Measurements from ENCODE around the gene LRRN3.

Gene LRRN3

GRCh38 chr7:111103136-111103535, 12.2 kb downstream of the LRRN3 start:
- Histone ChIP-seq H3K36me3 (replicated peaks; ENCODE audit: low read depth, low read length) (no peaks in the 10 kb centered on the region), H3K4me2 (ENCODE audit: low read length) (peak overlapping the region; percentile 74; the same call in 1 of the 2 replicates), H3K27ac (ENCODE audit: low read length) (no peak overlapping the region), H3K9me3 (ENCODE audit: insufficient read depth, low read length) (no peaks in the 10 kb centered on the region), H3K79me2 (ENCODE audit: low read length) (no peaks in the 10 kb centered on the region), H3K9ac (ENCODE audit: low read length) (no peak overlapping the region), H3K4me1 (ENCODE audit: low read length) (peaks cover 28% of the 10 kb centered on the region), H2AFZ (ENCODE audit: low read depth, low read length) (no peak overlapping the region), H3K4me3 (ENCODE audit: low read length) (no peak overlapping the region), H3K27me3 (ENCODE audit: low read depth, low read length) (no peaks in the 10 kb centered on the region), H4K20me1 (ENCODE audit: insufficient read depth, low read length) (no peaks in the 10 kb centered on the region)
- TF ChIP-seq, protein P1, sequence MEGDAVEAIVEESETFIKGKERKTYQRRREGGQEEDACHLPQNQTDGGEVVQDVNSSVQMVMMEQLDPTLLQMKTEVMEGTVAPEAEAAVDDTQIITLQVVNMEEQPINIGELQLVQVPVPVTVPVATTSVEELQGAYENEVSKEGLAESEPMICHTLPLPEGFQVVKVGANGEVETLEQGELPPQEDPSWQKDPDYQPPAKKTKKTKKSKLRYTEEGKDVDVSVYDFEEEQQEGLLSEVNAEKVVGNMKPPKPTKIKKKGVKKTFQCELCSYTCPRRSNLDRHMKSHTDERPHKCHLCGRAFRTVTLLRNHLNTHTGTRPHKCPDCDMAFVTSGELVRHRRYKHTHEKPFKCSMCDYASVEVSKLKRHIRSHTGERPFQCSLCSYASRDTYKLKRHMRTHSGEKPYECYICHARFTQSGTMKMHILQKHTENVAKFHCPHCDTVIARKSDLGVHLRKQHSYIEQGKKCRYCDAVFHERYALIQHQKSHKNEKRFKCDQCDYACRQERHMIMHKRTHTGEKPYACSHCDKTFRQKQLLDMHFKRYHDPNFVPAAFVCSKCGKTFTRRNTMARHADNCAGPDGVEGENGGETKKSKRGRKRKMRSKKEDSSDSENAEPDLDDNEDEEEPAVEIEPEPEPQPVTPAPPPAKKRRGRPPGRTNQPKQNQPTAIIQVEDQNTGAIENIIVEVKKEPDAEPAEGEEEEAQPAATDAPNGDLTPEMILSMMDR (IDR thresholded peaks at IDR 0.05; ENCODE audit: low read depth, low read length): no peak
- TF ChIP-seq EZH2phosphoT487 (IDR thresholded peaks at IDR 0.05; ENCODE audit: low read depth): no peak

DNA sequence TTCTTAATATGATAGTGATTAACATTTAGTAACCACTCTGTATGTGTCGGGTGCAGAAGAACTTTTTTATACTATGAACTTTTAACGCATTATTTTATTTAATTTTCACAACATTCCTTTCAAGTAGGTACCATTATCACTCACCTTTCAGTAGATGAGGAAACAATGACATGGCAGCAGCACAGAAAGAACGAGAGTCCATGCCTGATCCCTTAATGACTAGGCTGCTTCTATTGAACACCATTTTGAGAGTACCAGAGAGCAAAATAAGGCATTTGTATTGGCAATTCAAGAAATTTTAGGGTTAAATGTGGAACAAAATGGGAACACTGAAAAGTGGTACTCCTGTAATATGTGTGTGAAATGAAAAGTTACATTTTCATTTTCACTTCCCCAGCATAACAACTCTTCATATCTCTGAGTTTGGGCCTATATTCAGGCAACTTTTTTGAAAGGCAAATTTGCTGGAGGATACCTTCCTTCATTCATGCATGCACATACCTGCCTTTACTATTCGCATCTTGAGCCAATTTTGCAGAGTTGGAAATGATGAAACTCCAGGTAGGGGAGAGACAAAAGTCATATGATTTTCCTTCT, 12.8 kb downstream of the LRRN3 start:
- Histone ChIP-seq H3K9me3 (ENCODE audit: insufficient read depth, low read length) (no peaks in the 10 kb centered on the region), H4K20me1 (ENCODE audit: insufficient read depth, low read length) (no peaks in the 10 kb centered on the region), H3K4me1 (ENCODE audit: low read length) (peaks cover 24% of the 10 kb centered on the region), H3K79me2 (ENCODE audit: low read length) (no peaks in the 10 kb centered on the region), H3K4me3 (ENCODE audit: low read length) (peak overlapping the region; percentile 41), H3K36me3 (replicated peaks; ENCODE audit: low read depth, low read length) (no peaks in the 10 kb centered on the region), H3K27me3 (ENCODE audit: low read depth, low read length) (no peaks in the 10 kb centered on the region), H3K27ac (ENCODE audit: low read length) (peak overlapping the region; percentile 21; the same call in 1 of the 2 replicates), H2AFZ (ENCODE audit: low read depth, low read length) (0 out of 2 replicates have a peak overlapping the region, but pooled peaks have one; percentile 34), H3K9ac (ENCODE audit: low read length) (no peak overlapping the region), H3K4me2 (ENCODE audit: low read length) (peak overlapping the region; percentile 74)
- TF ChIP-seq, protein P1 (IDR thresholded peaks at IDR 0.05; ENCODE audit: low read depth, low read length): no peak

GRCh38 chr7:111104710-111105109, 13.8 kb downstream of the LRRN3 start:
- no peaks in the 10 kb centered on the region for H4K20me1 ChIP-seq (ENCODE audit: insufficient read depth, low read length)
- 0 out of 2 replicates have a peak overlapping the region, but pooled peaks have one; percentile 41 for H3K4me3 ChIP-seq (ENCODE audit: low read length)
- TF ChIP-seq EZH2phosphoT487 (IDR thresholded peaks at IDR 0.05; ENCODE audit: low read depth): no peak
- TF ChIP-seq, protein P1 (IDR thresholded peaks at IDR 0.05; ENCODE audit: low read depth, low read length): no peak
- H3K4me2 ChIP-seq (ENCODE audit: low read length): peak overlapping the region; percentile 74
- no peak overlapping the region for H2AFZ ChIP-seq (ENCODE audit: low read depth, low read length)
- no peaks in the 10 kb centered on the region for H3K9me3 ChIP-seq (ENCODE audit: insufficient read depth, low read length)
- no peaks in the 10 kb centered on the region for H3K36me3 ChIP-seq (replicated peaks; ENCODE audit: low read depth, low read length)
- H3K27me3 ChIP-seq (ENCODE audit: low read depth, low read length): no peaks in the 10 kb centered on the region
- peaks cover 24% of the 10 kb centered on the region for H3K4me1 ChIP-seq (ENCODE audit: low read length)
- no peak overlapping the region for H3K27ac ChIP-seq (ENCODE audit: low read length)
- H3K79me2 ChIP-seq (ENCODE audit: low read length): no peaks in the 10 kb centered on the region
- no peak overlapping the region for H3K9ac ChIP-seq (ENCODE audit: low read length)

- no peak overlapping the region for H2AFZ ChIP-seq (ENCODE audit: low read depth, low read length)
- H3K4me2 ChIP-seq (ENCODE audit: low read length): no peak overlapping the region
- H3K9ac ChIP-seq (ENCODE audit: low read length): no peak overlapping the region
- no peaks in the 10 kb centered on the region for H3K79me2 ChIP-seq (ENCODE audit: low read length)
- no peaks in the 10 kb centered on the region for H3K9me3 ChIP-seq (ENCODE audit: insufficient read depth, low read length)
- H3K27me3 ChIP-seq (ENCODE audit: low read depth, low read length): no peaks in the 10 kb centered on the region
- no peak for TF ChIP-seq EZH2phosphoT487 (IDR thresholded peaks at IDR 0.05; ENCODE audit: low read depth)
- TF ChIP-seq, protein P1 (IDR thresholded peaks at IDR 0.05; ENCODE audit: low read depth, low read length): no peak
- H3K4me3 ChIP-seq (ENCODE audit: low read length): no peak overlapping the region
- H4K20me1 ChIP-seq (ENCODE audit: insufficient read depth, low read length): no peaks in the 10 kb centered on the region
- no peaks in the 10 kb centered on the region for H3K36me3 ChIP-seq (replicated peaks; ENCODE audit: low read depth, low read length)
- no peak overlapping the region for H3K27ac ChIP-seq (ENCODE audit: low read length)
- H3K4me1 ChIP-seq (ENCODE audit: low read length): peaks cover 24% of the 10 kb centered on the region
Measured at GRCh38 chr7:111105269-111105668, 14.3 kb downstream of the LRRN3 start.
